Lung (tissue), 12 donors: Measurements from ENCODE around the gene ATP23. TPM values are rescaled to one million over a fixed set of nuclear protein-coding genes. Genes with fewer than 3 reads are reported as not detected.

Source experiments
- ATAC-seq: fragments of 200-7000 bp; cut with Tn5 transposase; one replicate; pipeline ENCODE4 v1.9.1; 2020; ENCODE audit warnings: moderate number of reproducible peaks; ENCODE audit not compliant: insufficient read depth, low FRiP score
- DNase-seq, 3 donors: peaks; one replicate each; pipeline ENCODE4 v3.0.0-alpha.2; 2013 to 2017
- H3K27ac ChIP-seq, 2 donors: one replicate each; pipeline ENCODE4 v1.5.1; 2013; ENCODE audit warnings: mild to moderate bottlenecking in 2 of 2, moderate library complexity in 2 of 2, control low read depth in 1 of 2, inconsistent platforms in 1 of 2, low read depth in 1 of 2, low read length in 1 of 2
- H3K27me3 ChIP-seq, 3 donors: one replicate each; pipeline ENCODE4 v1.5.1; 2013; ENCODE audit warnings: low read length in 2 of 3; ENCODE audit not compliant: control insufficient read depth in 3 of 3, insufficient read depth in 3 of 3
- H3K36me3 ChIP-seq, 4 donors: one replicate each; pipeline ENCODE4 v1.5.1; 2013; ENCODE audit warnings: low read length in 4 of 4, mild to moderate bottlenecking in 1 of 4, moderate library complexity in 1 of 4; ENCODE audit not compliant: control insufficient read depth in 4 of 4, insufficient read depth in 4 of 4
- H3K4me1 ChIP-seq, 5 donors: one replicate each; pipeline ENCODE4 v1.5.1; 2013; ENCODE audit warnings: low read length in 5 of 5, mild to moderate bottlenecking in 2 of 5, moderate library complexity in 1 of 5; ENCODE audit not compliant: control insufficient read depth in 5 of 5, insufficient read depth in 5 of 5
- H3K4me3 ChIP-seq: one replicate; pipeline ENCODE4 v1.5.1; 2013; ENCODE audit warnings: mild to moderate bottlenecking, control low read depth, moderate library complexity
- H3K9ac ChIP-seq, 2 donors: one replicate each; pipeline ENCODE4 v1.5.1; 2013; ENCODE audit warnings: low read length in 2 of 2, control low read depth in 1 of 2; ENCODE audit not compliant: insufficient read depth in 1 of 2
- H3K9me3 ChIP-seq, 4 donors: one replicate each; pipeline ENCODE4 v1.5.1; 2013; ENCODE audit warnings: low read length in 3 of 4, mild to moderate bottlenecking in 1 of 4, moderate library complexity in 1 of 4; ENCODE audit not compliant: control insufficient read depth in 4 of 4, insufficient read depth in 3 of 4
- WGBS, 2 donors: extraction: QIAGEN DNeasy Blood & Tissue Kit; methylation state at CpG; one replicate each; pipeline ENCODE4 v1.1.7; 2013; 5-methylcytosine and 5-hydroxymethylcytosine counted together
- polyA plus RNA-seq, 2 donors: library from polyadenylated mRNA; stranded (reverse); fragments of 200-250 nt; gene quantifications; one replicate each; pipeline ENCODE4 v1.2.1, GENCODE V29; 2013
- total RNA-seq, 2 donors: library from RNA; depleted of rRNA in 1 of 2; stranded (reverse); fragments of >200 nt in 1 of 2; gene quantifications; one replicate each; pipeline ENCODE4 v1.2.1, GENCODE V29; 2014 to 2021
- TF ChIP-seq, protein P1 (sequence below): IDR thresholded peaks from 2 replicates; pipeline ENCODE4 v1.5.1; 2012; ENCODE audit warnings: mild to moderate bottlenecking; ENCODE audit errors: control extremely low read depth, extremely low read depth
- donor health status: control.
- donor health status: control.
- donor health status: Bipolar disorder and iron deficiency.
- donor health status: healthy.
- donor health status: DM: yes; HTN: yes; CAD: no.

ATP23 gene
- total and polyA plus RNA-seq, 4 donors, result 3.6 to 6.9 (median 5.9) TPM

DNA sequence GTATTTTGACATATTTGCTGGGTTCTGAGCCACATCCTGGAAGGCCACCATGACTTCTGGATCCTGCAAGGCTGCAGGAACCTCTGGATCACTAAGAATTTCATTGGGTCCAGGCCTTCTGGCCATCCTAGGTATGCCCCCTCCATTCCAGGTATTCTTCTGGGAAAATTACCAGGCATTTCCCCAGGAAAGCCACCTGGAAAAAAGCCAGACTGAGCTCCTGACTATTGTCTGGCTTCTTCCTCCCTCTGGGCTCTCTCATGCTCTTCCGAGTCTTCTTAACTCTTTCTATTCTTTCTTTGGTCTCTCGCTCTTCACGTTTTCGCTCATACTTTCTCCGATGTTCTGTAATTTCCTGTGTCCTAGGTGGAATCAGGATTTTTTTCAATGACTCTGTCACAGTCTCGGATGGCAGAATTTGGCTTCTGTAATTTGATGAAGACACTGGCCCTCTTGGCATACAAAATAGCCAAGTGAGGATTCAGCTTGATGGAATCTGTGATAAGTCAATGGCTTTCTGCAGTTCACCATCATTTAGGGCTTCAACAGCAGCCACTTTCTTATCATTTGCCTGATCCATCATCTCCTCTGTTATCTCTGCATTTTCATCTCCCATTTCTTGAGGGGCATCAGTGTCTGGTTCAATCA is 42.6 kb downstream of the ATP23 start:
- Histone ChIP-seq H3K4me3 (no peak overlapping the region), H3K4me1 (peaks cover 0 to 6% (median 2%) of the 10 kb centered on the region in 5 donors), H3K9ac (no peak overlapping the region), H3K27me3 (no peaks in the 10 kb centered on the region), H3K36me3 (no peaks in the 10 kb centered on the region), H3K27ac (no peak overlapping the region), H3K9me3 (no peaks in the 10 kb centered on the region)
- no peak for DNase-seq
- WGBS, 2 donors, result 84 to 89% methylated on average over 6 of the region's 6 CpGs
- ATAC-seq, result no peak
- TF ChIP-seq, protein P1, sequence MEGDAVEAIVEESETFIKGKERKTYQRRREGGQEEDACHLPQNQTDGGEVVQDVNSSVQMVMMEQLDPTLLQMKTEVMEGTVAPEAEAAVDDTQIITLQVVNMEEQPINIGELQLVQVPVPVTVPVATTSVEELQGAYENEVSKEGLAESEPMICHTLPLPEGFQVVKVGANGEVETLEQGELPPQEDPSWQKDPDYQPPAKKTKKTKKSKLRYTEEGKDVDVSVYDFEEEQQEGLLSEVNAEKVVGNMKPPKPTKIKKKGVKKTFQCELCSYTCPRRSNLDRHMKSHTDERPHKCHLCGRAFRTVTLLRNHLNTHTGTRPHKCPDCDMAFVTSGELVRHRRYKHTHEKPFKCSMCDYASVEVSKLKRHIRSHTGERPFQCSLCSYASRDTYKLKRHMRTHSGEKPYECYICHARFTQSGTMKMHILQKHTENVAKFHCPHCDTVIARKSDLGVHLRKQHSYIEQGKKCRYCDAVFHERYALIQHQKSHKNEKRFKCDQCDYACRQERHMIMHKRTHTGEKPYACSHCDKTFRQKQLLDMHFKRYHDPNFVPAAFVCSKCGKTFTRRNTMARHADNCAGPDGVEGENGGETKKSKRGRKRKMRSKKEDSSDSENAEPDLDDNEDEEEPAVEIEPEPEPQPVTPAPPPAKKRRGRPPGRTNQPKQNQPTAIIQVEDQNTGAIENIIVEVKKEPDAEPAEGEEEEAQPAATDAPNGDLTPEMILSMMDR, result no peak

DNA sequence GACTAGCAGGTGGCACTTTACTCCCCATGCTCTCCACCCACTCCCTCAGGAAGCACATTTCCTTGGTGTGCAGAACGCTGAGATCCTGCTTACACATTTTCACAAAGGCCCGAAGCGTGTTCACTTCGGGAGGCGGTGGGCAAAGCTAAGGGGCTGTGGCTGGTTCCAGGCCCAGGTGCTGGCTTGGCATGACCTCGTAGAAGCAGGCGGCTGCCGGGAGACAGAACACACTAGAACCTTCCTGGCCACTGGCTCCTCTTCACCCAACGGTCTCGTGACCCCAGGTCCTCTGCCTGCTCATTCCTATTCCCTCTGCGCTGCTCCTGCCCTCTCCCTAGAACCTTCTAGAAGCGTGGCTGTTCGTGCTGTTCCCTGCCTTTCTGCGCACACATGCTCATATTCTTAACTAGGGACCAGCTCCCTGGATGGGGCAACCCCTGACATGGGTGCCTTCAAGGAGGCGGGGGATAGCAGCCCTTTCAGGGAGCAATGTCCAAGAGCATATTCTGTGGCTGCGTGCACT is 43.3 kb downstream of the ATP23 start:
- 90 to 92% methylated on average over 16 of the region's 16 CpGs for WGBS, 2 donors
- Histone ChIP-seq H3K9ac (no peak overlapping the region), H3K36me3 (no peaks in the 10 kb centered on the region), H3K4me1 (peaks cover 0 to 6% (median 2%) of the 10 kb centered on the region in 5 donors), H3K27ac (no peak overlapping the region), H3K27me3 (no peaks in the 10 kb centered on the region), H3K4me3 (no peak overlapping the region), H3K9me3 (no peaks in the 10 kb centered on the region)
- ATAC-seq, result no peak
- no peak for DNase-seq
- TF ChIP-seq, protein P1, result no peak

DNA sequence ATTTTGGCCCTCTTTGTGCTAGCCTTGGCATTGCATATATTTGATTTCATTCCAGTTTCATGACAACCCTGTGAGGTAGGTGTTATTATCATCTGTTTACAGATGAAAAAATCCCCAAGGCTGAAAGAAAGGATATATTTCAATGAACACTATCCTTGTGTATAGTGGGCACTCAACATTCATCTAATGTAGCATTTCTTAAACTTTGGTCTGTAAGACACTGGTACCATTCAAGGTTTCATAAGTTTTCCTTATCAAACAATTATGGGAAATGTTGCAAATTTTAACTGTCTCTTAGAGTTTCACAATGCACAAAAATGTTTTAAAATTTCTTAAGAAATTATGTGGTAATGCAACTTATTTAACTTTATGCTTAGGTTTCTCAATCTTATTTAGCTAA is 44.3 kb downstream of the ATP23 start:
- Histone ChIP-seq H3K4me1 (peaks cover 0 to 6% (median 2%) of the 10 kb centered on the region in 5 donors), H3K4me3 (no peak overlapping the region), H3K36me3 (no peaks in the 10 kb centered on the region), H3K9me3 (no peaks in the 10 kb centered on the region), H3K9ac (no peak overlapping the region), H3K27me3 (no peaks in the 10 kb centered on the region), H3K27ac (no peak overlapping the region)
- ATAC-seq (no peak), DNase-seq (peak in 1 of 3 donors; percentile 4)
- TF ChIP-seq, protein P1, result no peak
